Pancreas (tissue), 10 donors: ENCODE data around the gene TCF7L1. TPM values are rescaled to one million over a fixed set of nuclear protein-coding genes. Genes with fewer than 3 reads are reported as not detected.
A peak's percentile ranks its signal among the peaks of the same experiment; 100 is the strongest.

ENCODE experiments used
- ATAC-seq, 4 donors: fragments of 200-7000 bp; cut with Tn5 transposase; one replicate each; pipeline versions ENCODE4 v1.8.0 to v1.9.1; 2020; ENCODE audit warnings: mild to moderate bottlenecking in 4 of 4, moderate library complexity in 4 of 4
- DNase-seq, 6 donors: peaks; one replicate each; pipeline ENCODE4 v3.0.0-alpha.2; 2020
- FAIRE-seq: peaks from 2 replicates; lab custom pipeline; 2012; peaks lifted over from hg19 to GRCh38; lab: Jason Lieb, UNC
- H3K27ac ChIP-seq, 4 donors: fragments of 200-600 bp; sonication (generic); 1 replicate in 3 of 4; 2 replicates in 1 of 4; pipeline versions ENCODE4 v1.5.0 to v1.8.0; 2020
- H3K27me3 ChIP-seq, 4 donors: fragments of 200-600 bp; one replicate each; pipeline ENCODE4 v1.8.0; 2021
- H3K36me3 ChIP-seq, 3 donors: fragments of 200-600 bp; sonication (generic) in 1 of 3; one replicate each; pipeline versions ENCODE4 v1.5.0 to v1.8.0; 2020 to 2021
- H3K4me1 ChIP-seq, 3 donors: fragments of 200-600 bp; one replicate each; pipeline ENCODE4 v1.8.0; 2021
- H3K4me3 ChIP-seq, 4 donors: fragments of 200-600 bp; sonication (generic) in 2 of 4; one replicate each; pipeline versions ENCODE4 v1.5.0 to v1.8.0; 2020 to 2021
- H3K9me3 ChIP-seq, 4 donors: fragments of 200-600 bp; one replicate each; pipeline ENCODE4 v1.8.0; 2021
- CTCF ChIP-seq, 4 donors: fragments of 200-600 bp; sonication (generic) in 3 of 4; IDR thresholded peaks; one replicate each; pipeline versions ENCODE4 v1.5.0 to v1.8.0; 2021; ENCODE audit warnings: antibody characterized with exemption in 4 of 4
- WGBS, 2 donors: extraction: QIAGEN DNeasy Blood & Tissue Kit; methylation state at CpG; one replicate each; pipeline ENCODE4 v1.1.7; 2013; 5-methylcytosine and 5-hydroxymethylcytosine counted together
- intact Hi-C, 3 donors: fragments of 100-400 bp; cut with DNase I; formaldehyde crosslinking; loops; one replicate each; pipeline versions ENCODE4 v1.11.1 to v1.14.2; 2022
- polyA plus RNA-seq, 2 donors: library from polyadenylated mRNA; stranded (reverse); fragments of 200-250 nt; gene quantifications; one replicate each; pipeline ENCODE4 v1.2.3, GENCODE V29; 2013
- total RNA-seq, 6 donors: library from RNA; stranded (reverse); fragmentation: NEBNext Ultra II Directional in 4 of 6; extraction: Animal tissue kit (Norgen Biotek cat#: 25700) in 4 of 6; gene quantifications; one replicate each; pipeline versions ENCODE4 v1.2.1 to v1.2.4, GENCODE V29; 2021 to 2023
- donor health status: healthy with polysubstance abuse.
- donor health status: DM: no; HTN: no; CAD: no; lungs with moderate emphysema.
- donor health status: DM: no; HTN: no; CAD: no.
- donor health status: control.
- donor health status: control.
- donor health status: Bipolar disorder and iron deficiency.
- donor health status: DM: yes; HTN: yes; CAD: no.
- donor health status: DM: no; HTN: no; CAD: no.
- donor health status: DM: no; HTN: no; CAD: no.
- donor health status: DM: yes; HTN: yes; CAD: no.

TCF7L1 gene
- total and polyA plus RNA-seq, 8 donors, result 1.1 to 4.0 (median 1.8) TPM

- ATAC-seq (no peak), FAIRE-seq (no peak), DNase-seq (no peak)
- no peak overlapping the region for H3K27ac ChIP-seq
- no peaks in the 10 kb centered on the region for H3K27me3 ChIP-seq
- 88 to 93% methylated on average over 14 of the region's 14 CpGs for WGBS, 2 donors
- H3K36me3 ChIP-seq, result peaks cover 0 to 24% (median 3%) of the 10 kb centered on the region in 3 donors
- no peaks in the 10 kb centered on the region for H3K9me3 ChIP-seq
- H3K4me3 ChIP-seq, result no peak overlapping the region
- intact Hi-C loops, result no loop called here
- H3K4me1 ChIP-seq, result no peaks in the 10 kb centered on the region
- TF ChIP-seq CTCF (IDR thresholded peaks at IDR 0.05), result no peak
Observed at GRCh38 chr2:85344356-85344954, 211.3 kb downstream of the TCF7L1 start.

GRCh38 chr2:85347599-85347998 lies 214.4 kb downstream of the TCF7L1 start:
- TF ChIP-seq CTCF (IDR thresholded peaks at IDR 0.05), result no peak
- ATAC-seq (no peak), FAIRE-seq (no peak), DNase-seq (no peak)
- WGBS, 2 donors, result 23 to 31% methylated on average over 3 of the region's 3 CpGs
- intact Hi-C loops, result no loop called here
- no peak overlapping the region for H3K27ac ChIP-seq
- no peaks in the 10 kb centered on the region for H3K9me3 ChIP-seq
- no peaks in the 10 kb centered on the region for H3K4me1 ChIP-seq
- no peaks in the 10 kb centered on the region for H3K27me3 ChIP-seq
- H3K4me3 ChIP-seq, result no peak overlapping the region
- H3K36me3 ChIP-seq, result peaks cover 0 to 41% (median 3%) of the 10 kb centered on the region in 3 donors

GRCh38 chr2:85353876-85354285 lies 220.7 kb downstream of the TCF7L1 start:
- DNase-seq, result peak in 4 of 6 donors; percentile 55 to 79 (median 75)
- H3K4me1 ChIP-seq, result peaks cover 3 to 9% (median 5%) of the 10 kb centered on the region in 3 donors
- H3K36me3 ChIP-seq, result peaks cover 0 to 23% (median 0%) of the 10 kb centered on the region in 3 donors

GRCh38 chr2:85354286-85355072 lies 221.3 kb downstream of the TCF7L1 start, which contains the start of the genes ELMOD3 and RETSAT:
ELMOD3 (plus strand) TSS chr2:85354769; CDS start chr2:85357199, 2,430 bp downstream.
RETSAT (minus strand) TSS chr2:85354528; CDS start chr2:85354507, 21 bp downstream.
- peak; percentile 60 for FAIRE-seq
- H3K27ac ChIP-seq, result peak within 1 kb of the TSS; percentile 63 to 84 (median 78)
- peak within 1 kb of the TSS; percentile 70 to 92 (median 78) for H3K4me3 ChIP-seq
- H3K36me3 ChIP-seq, result peaks cover 0 to 17% (median 0%) of the 10 kb centered on the region in 3 donors
- peaks cover 0 to 4% (median 0%) of the 10 kb centered on the region in 4 donors for H3K9me3 ChIP-seq
- H3K27me3 ChIP-seq, result no peaks in the 10 kb centered on the region
- peak; percentile 90 to 99 (median 98) for DNase-seq
- peak; percentile 97 to 99 (median 97) for ATAC-seq
- intact Hi-C loops, result no loop called here
- H3K4me1 ChIP-seq, result peaks cover 3 to 9% (median 5%) of the 10 kb centered on the region in 3 donors
- 0% methylated on average over 41 to 42 of the region's 42 CpGs for WGBS, 2 donors
- no peak for TF ChIP-seq CTCF (IDR thresholded peaks at IDR 0.05)

More at GRCh38 chr2:85353876-85354285, 220.7 kb downstream of the TCF7L1 start:
- FAIRE-seq, result no peak
- peaks cover 0 to 4% (median 0%) of the 10 kb centered on the region in 4 donors for H3K9me3 ChIP-seq
- no peaks in the 10 kb centered on the region for H3K27me3 ChIP-seq
- intact Hi-C loops, result no loop called here
- 5 to 6% methylated on average over 16 of the region's 16 CpGs for WGBS, 2 donors
- no peak for TF ChIP-seq CTCF (IDR thresholded peaks at IDR 0.05)
- peak overlapping the region; percentile 43 to 92 (median 78) for H3K4me3 ChIP-seq
- ATAC-seq, result peak; percentile 61 to 71 (median 66)
- H3K27ac ChIP-seq, result peak overlapping the region; percentile 63 to 84 (median 78)
